ENCODE results near the gene ETV7. TPM values are rescaled to one million over a fixed set of nuclear protein-coding genes. Genes with fewer than 3 reads are reported as not detected.

The ETV7 gene
- total RNA-seq, 2 experiments from 2014 or later, result 0.33 to 0.73 TPM

DNA sequence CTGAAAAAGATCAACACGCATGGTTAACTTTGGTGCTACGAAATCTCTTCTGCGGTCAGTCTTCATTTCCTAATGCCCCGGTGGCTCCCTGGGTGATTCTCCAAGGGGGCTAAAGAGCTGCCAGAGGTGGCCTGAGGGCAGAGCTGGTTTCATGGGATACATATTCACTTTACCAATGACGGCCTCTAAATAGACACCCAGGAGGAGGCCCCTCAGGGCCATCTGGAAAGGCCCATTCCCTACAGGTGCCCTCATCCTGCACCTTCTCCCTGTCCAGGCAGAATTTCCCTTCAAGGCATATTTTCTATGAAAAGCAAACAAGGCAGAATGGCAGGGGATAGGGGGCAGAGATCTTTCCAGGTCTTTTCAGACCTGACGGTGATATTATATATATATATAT, 63.3 kb downstream of the ETV7 start:
- intact Hi-C loops (cut with DNase I, micrococcal nuclease), result no loop called here
- H3K27me3 ChIP-seq (ENCODE audit: control insufficient read depth in 1 of 2, insufficient read depth in 2 of 2, low read length in 2 of 2), result no peaks in the 10 kb centered on the region
- H3K27ac Mint-ChIP-seq, result no peak overlapping the region
- CTCF ChIA-PET, result interaction anchor here (1.0 kb wide), 1 partner anchor 17 kb away, joined by 3 read pairs; no protein-coding TSS in a partner anchor
- TF ChIP-seq, protein P1, sequence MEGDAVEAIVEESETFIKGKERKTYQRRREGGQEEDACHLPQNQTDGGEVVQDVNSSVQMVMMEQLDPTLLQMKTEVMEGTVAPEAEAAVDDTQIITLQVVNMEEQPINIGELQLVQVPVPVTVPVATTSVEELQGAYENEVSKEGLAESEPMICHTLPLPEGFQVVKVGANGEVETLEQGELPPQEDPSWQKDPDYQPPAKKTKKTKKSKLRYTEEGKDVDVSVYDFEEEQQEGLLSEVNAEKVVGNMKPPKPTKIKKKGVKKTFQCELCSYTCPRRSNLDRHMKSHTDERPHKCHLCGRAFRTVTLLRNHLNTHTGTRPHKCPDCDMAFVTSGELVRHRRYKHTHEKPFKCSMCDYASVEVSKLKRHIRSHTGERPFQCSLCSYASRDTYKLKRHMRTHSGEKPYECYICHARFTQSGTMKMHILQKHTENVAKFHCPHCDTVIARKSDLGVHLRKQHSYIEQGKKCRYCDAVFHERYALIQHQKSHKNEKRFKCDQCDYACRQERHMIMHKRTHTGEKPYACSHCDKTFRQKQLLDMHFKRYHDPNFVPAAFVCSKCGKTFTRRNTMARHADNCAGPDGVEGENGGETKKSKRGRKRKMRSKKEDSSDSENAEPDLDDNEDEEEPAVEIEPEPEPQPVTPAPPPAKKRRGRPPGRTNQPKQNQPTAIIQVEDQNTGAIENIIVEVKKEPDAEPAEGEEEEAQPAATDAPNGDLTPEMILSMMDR (IDR thresholded peaks at IDR 0.05), result no peak
- H3K9me3 Mint-ChIP-seq, result no peaks in the 10 kb centered on the region
- H3K4me3 Mint-ChIP-seq, result no peak overlapping the region
- H3K4me1 Mint-ChIP-seq (ENCODE audit: low read depth), result no peaks in the 10 kb centered on the region
- H3K27ac ChIP-seq (ENCODE audit: low read depth in 1 of 2, low read length in 2 of 2), result no peak overlapping the region
- H3K4me3 ChIP-seq (ENCODE audit: low read length), result no peak overlapping the region
- ATAC-seq (ENCODE audit: poor library complexity), result no peak
- H3K4me1 ChIP-seq (ENCODE audit: insufficient read depth, low read length), result no peaks in the 10 kb centered on the region
- no peaks in the 10 kb centered on the region for H3K36me3 ChIP-seq (ENCODE audit: insufficient read depth, low read length)
- H3K9me3 ChIP-seq (ENCODE audit: control insufficient read depth in 1 of 2, insufficient read depth in 1 of 2, low read length in 2 of 2), result no peaks in the 10 kb centered on the region
- H3K27me3 Mint-ChIP-seq, result no peaks in the 10 kb centered on the region
- no peak for DNase-seq
- POLR2A ChIA-PET, result no interaction called here
- H3K36me3 Mint-ChIP-seq (ENCODE audit: low read depth), result no peaks in the 10 kb centered on the region

DNA sequence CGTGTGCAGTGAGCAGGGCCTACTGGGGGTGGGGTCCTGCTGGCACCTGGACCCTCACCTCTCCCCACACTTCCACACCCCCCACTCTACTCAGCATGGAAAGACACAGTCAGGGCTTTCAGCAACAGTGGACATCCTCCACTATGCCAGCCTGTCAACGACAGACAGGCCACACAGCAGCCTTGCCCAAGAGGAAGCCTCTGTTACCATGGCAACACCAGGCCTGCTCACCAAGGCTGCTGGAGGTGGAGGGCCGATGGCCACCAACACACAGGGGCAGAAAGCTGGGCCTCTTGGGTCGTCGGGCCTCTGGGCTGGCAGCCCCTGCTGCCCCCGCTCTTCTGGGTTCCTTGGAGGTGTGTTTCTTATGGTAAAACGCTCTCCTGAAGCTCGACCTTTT, 64.4 kb downstream of the ETV7 start:
- ChIA-PET POLR2A (no interaction called here), CTCF (no interaction called here)
- Histone ChIP-seq H3K4me1 (ENCODE audit: insufficient read depth, low read length) (no peaks in the 10 kb centered on the region), H3K36me3 (ENCODE audit: insufficient read depth, low read length) (no peaks in the 10 kb centered on the region), H3K27me3 (ENCODE audit: control insufficient read depth in 1 of 2, insufficient read depth in 2 of 2, low read length in 2 of 2) (no peaks in the 10 kb centered on the region), H3K27ac (ENCODE audit: low read depth in 1 of 2, low read length in 2 of 2) (no peak overlapping the region), H3K9me3 (ENCODE audit: control insufficient read depth in 1 of 2, insufficient read depth in 1 of 2, low read length in 2 of 2) (no peaks in the 10 kb centered on the region), H3K4me3 (ENCODE audit: low read length) (no peak overlapping the region)
- Mint-ChIP-seq H3K27me3 (no peaks in the 10 kb centered on the region), H3K27ac (no peak overlapping the region), H3K4me3 (no peak overlapping the region), H3K9me3 (no peaks in the 10 kb centered on the region), H3K4me1 (ENCODE audit: low read depth) (no peaks in the 10 kb centered on the region), H3K36me3 (ENCODE audit: low read depth) (no peaks in the 10 kb centered on the region)
- DNase-seq (no peak), ATAC-seq (ENCODE audit: poor library complexity) (no peak)
- intact Hi-C loops (cut with DNase I, micrococcal nuclease), result no loop called here
- TF ChIP-seq, protein P1 (IDR thresholded peaks at IDR 0.05), result no peak

DNA sequence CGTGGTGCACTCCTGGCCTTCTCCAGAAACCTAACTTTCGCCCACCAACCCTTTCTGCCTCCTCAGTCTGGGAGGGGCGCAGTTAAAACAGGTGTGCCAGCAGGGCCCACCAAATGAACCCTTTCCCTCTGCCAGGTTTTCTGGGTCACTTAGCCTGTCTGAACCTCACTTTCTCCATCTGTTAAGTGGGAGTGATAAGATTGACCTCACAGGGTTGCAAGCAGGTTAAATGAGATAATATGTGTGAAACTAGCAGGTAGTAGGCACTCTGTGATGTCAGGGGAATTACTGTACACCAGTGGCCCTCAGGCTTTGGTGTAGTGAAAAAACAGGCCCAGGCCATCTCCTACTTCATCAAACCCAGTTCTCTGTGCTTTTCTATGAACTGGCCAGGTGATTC, 64.9 kb downstream of the ETV7 start:
- ATAC-seq (ENCODE audit: poor library complexity), result no peak
- no peaks in the 10 kb centered on the region for H3K36me3 ChIP-seq (ENCODE audit: insufficient read depth, low read length)

More for the DNA sequence above, 64.9 kb downstream of the ETV7 start:
- POLR2A ChIA-PET, result no interaction called here
- H3K9me3 Mint-ChIP-seq, result no peaks in the 10 kb centered on the region
- no peak overlapping the region for H3K27ac ChIP-seq (ENCODE audit: low read depth in 1 of 2, low read length in 2 of 2)
- no peaks in the 10 kb centered on the region for H3K4me1 ChIP-seq (ENCODE audit: insufficient read depth, low read length)
- H3K9me3 ChIP-seq (ENCODE audit: control insufficient read depth in 1 of 2, insufficient read depth in 1 of 2, low read length in 2 of 2), result no peaks in the 10 kb centered on the region
- H3K36me3 Mint-ChIP-seq (ENCODE audit: low read depth), result no peaks in the 10 kb centered on the region
- no peak overlapping the region for H3K4me3 Mint-ChIP-seq
- H3K4me3 ChIP-seq (ENCODE audit: low read length), result no peak overlapping the region
- H3K27me3 Mint-ChIP-seq, result no peaks in the 10 kb centered on the region
- no peak for DNase-seq
- intact Hi-C loops (cut with DNase I, micrococcal nuclease), result no loop called here
- no peak overlapping the region for H3K27ac Mint-ChIP-seq
- TF ChIP-seq, protein P1 (IDR thresholded peaks at IDR 0.05), result no peak
- H3K4me1 Mint-ChIP-seq (ENCODE audit: low read depth), result no peaks in the 10 kb centered on the region
- CTCF ChIA-PET, result no interaction called here
- H3K27me3 ChIP-seq (ENCODE audit: control insufficient read depth in 1 of 2, insufficient read depth in 2 of 2, low read length in 2 of 2), result no peaks in the 10 kb centered on the region
